Measurements from ENCODE around the gene HRCT1.

DNA sequence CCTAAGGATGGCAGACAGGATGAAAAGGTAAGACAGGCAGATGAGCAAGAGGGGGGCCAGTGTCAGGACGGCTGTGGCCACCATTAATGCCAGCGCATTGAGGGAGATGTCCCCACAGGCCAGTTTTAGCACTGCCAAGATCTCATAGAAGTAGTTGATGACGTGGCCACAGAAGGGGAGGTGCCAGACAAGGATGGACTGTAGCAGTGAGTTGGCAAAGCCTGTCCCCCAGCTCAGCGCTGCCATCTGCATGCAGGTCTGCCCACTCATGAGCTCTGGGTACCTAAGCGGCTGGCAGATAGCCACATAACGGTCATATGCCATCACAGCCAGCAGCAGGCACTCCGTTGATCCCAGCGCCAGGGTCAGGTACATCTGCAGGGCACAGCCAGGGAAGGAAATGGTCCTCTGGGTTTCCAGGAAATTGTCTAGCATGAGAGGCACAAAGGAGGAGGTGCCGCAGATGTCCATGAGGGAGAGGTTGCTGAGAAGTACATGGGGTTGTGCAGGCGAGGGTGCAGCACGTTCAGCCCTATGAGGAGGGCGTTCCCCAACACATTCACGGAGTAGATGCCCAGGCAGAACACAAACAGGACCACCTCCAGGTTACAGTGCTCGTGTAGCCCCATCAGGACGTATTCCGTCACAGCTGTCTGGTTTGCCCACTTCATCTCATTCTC lies 46.6 kb upstream of the HRCT1 start:
- no peak for TF ChIP-seq POLR2AphosphoS5 (IDR thresholded peaks at IDR 0.05)
- TF ChIP-seq CTCF (IDR thresholded peaks at IDR 0.05): no peak

All from breast epithelium (tissue), 3 donors.